Large intestine (tissue), 12 donors: Measurements from ENCODE around the gene PRKACA. TPM values are rescaled to one million over a fixed set of nuclear protein-coding genes. Genes with fewer than 3 reads are reported as not detected.

Experiments used
- DNase-seq, 2 donors: peaks; one replicate each; pipeline versions ENCODE4 v3.0.0 to v3.0.0-alpha.2; 2013
- H3K27ac ChIP-seq: one replicate; pipeline ENCODE4 v1.5.1; 2013; ENCODE audit warnings: low read length
- H3K27me3 ChIP-seq: 2 replicates; pipeline ENCODE4 v1.6.1; 2013; ENCODE audit warnings: low read length; ENCODE audit not compliant: control insufficient read depth, insufficient read depth
- H3K36me3 ChIP-seq: 2 replicates; pipeline ENCODE4 v1.6.1; 2013; ENCODE audit warnings: low read length; ENCODE audit not compliant: control insufficient read depth, insufficient read depth
- H3K4me1 ChIP-seq: one replicate; pipeline ENCODE4 v1.6.1; 2013; ENCODE audit warnings: low read length; ENCODE audit not compliant: control insufficient read depth, insufficient read depth
- H3K4me3 ChIP-seq: one replicate; pipeline ENCODE4 v1.5.1; 2013; ENCODE audit warnings: low read length
- H3K9me3 ChIP-seq: one replicate; pipeline ENCODE4 v1.6.1; 2013; ENCODE audit warnings: mild to moderate bottlenecking, low read depth, low read length, moderate library complexity; ENCODE audit not compliant: control insufficient read depth
- WGBS: methylation state at CpG from one replicate; pipeline ENCODE4 v1.1.5; 2013; ENCODE audit warnings: low lambda C conversion rate; ENCODE audit not compliant: insufficient coverage; 5-methylcytosine and 5-hydroxymethylcytosine counted together
- long read RNA-seq, 11 donors: transcript quantifications; one replicate each; lab custom pipeline, GENCODE V29; 2026
- polyA plus RNA-seq: library from polyadenylated mRNA; unstranded; fragments of 120-200 nt; gene quantifications from one replicate; pipeline ENCODE4 v1.2.1, GENCODE V29; 2013

Gene PRKACA
- 66.7 TPM for polyA plus RNA-seq
- long read RNA-seq, donor 1, transcript PRKACA-201 (10 exons, 2,677 nt), result major isoform, 9 of 10 reads
- long read RNA-seq, donor 1, partial matches to known transcripts, result 0 of 10 reads
- long read RNA-seq, donor 1, other reads (novel, unspliced or antisense), result 0 of 10 reads
- long read RNA-seq, donor 2, transcript PRKACA-201 (10 exons, 2,677 nt), result major isoform, 20 of 27 reads
- long read RNA-seq, donor 2, partial matches to known transcripts, result 5 of 27 reads
- long read RNA-seq, donor 2, other reads (novel, unspliced or antisense), result 0 of 27 reads
- long read RNA-seq, donor 3, result 0 reads
- long read RNA-seq, donor 4, partial matches to known transcripts, result 7 of 10 reads
- long read RNA-seq, donor 4, other reads (novel, unspliced or antisense), result 0 of 10 reads
- long read RNA-seq, donor 5, transcript PRKACA-201 (10 exons, 2,677 nt), result major isoform, 8 of 9 reads
- long read RNA-seq, donor 5, partial matches to known transcripts, result 0 of 9 reads
- long read RNA-seq, donor 5, other reads (novel, unspliced or antisense), result 0 of 9 reads
- long read RNA-seq, donor 6, transcript PRKACA-201 (10 exons, 2,677 nt), result major isoform, 16 of 22 reads
- long read RNA-seq, donor 6, partial matches to known transcripts, result 5 of 22 reads
- long read RNA-seq, donor 6, other reads (novel, unspliced or antisense), result 0 of 22 reads
- long read RNA-seq, donor 7, transcript PRKACA-201 (10 exons, 2,677 nt), result major isoform, 14 of 14 reads
- long read RNA-seq, donor 7, partial matches to known transcripts, result 0 of 14 reads
- long read RNA-seq, donor 7, other reads (novel, unspliced or antisense), result 0 of 14 reads
- long read RNA-seq, donor 8, transcript PRKACA-201 (10 exons, 2,677 nt), result major isoform, 13 of 16 reads
- long read RNA-seq, donor 8, partial matches to known transcripts, result 0 of 16 reads
- long read RNA-seq, donor 8, other reads (novel, unspliced or antisense), result 0 of 16 reads
- long read RNA-seq, donor 9, transcript PRKACA-201 (10 exons, 2,677 nt), result major isoform, 12 of 12 reads
- long read RNA-seq, donor 9, partial matches to known transcripts, result 0 of 12 reads
- long read RNA-seq, donor 9, other reads (novel, unspliced or antisense), result 0 of 12 reads
- long read RNA-seq, donor 10, transcript PRKACA-201 (10 exons, 2,677 nt), result major isoform, 18 of 19 reads
- long read RNA-seq, donor 10, partial matches to known transcripts, result 0 of 19 reads
- long read RNA-seq, donor 10, other reads (novel, unspliced or antisense), result 0 of 19 reads
- long read RNA-seq, donor 11, transcript PRKACA-201 (10 exons, 2,677 nt), result major isoform, 12 of 12 reads
- long read RNA-seq, donor 11, partial matches to known transcripts, result 0 of 12 reads
- long read RNA-seq, donor 11, other reads (novel, unspliced or antisense), result 0 of 12 reads

DNA sequence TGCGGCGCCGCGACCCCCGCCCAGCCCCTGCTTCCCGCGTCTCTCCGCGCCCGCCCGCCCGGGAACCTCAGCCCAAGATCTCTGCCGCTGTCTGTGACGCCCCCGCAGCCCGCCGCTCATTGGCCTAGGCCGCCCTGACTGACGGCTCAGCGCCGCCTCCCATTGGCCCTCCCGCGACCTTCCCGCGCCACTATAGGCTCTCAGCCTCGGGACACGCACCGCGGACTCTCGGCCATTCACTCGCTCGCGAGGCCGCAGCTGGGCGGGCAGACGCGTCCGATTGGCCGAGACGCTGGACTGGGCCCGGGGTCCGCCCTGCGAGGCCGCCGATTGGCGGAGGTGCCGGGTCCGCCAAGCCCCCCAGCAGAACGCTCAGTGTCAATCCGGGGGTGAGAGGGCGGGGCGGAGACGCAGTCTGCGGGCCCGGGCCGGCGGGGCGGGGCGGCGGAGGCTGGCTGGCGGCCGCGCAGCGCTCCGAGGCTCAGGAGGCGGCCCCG, at the start of gene PRKACA:
PRKACA (minus strand) TSS at position 95 of the 497 bp plus-strand sequence. CDS start 215 bp downstream, outside the sequence.
- H3K4me3 ChIP-seq, result peak within 1 kb of the TSS; percentile 90
- H3K36me3 ChIP-seq, result no peaks in the 10 kb centered on the region
- no CpG with 5 or more reads among the region's 67 CpGs for WGBS
- DNase-seq, result peak; percentile 99 to 100
- no peaks in the 10 kb centered on the region for H3K9me3 ChIP-seq
- peaks cover 25% of the 10 kb centered on the region for H3K4me1 ChIP-seq
- peak within 1 kb of the TSS; percentile 98 for H3K27ac ChIP-seq
- H3K27me3 ChIP-seq, result no peaks in the 10 kb centered on the region

DNA sequence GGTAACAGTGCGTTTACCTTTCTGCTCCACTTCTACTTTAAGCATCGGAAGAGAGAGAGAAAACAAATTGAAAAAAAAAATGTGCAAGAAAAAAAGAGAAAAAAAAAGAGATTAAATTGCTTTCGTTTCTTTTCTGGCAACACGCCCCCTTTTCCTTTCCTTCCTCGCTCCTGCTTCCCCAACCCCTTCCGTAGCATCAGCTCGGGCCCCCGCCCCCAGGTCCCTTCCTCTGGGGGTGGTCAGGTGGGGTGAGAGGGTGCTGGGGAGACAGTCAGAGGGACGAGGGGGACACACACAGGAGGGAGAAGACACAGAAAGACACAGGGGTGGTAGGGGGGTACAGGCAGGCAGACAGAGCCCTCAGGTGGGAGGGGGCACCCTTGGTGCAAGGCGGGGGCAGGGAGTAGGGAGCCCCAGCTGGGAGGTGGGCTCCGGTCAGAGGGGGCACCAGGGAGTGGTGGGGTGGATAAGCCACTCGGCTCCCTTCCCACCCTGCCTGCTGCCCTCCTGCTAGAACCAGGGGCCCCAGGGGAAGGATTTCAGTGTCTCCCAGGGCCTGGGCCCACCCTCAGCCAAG, 49.5 kb upstream of the PRKACA start:
- Histone ChIP-seq H3K4me3 (no peak overlapping the region), H3K9me3 (no peaks in the 10 kb centered on the region), H3K27ac (no peak overlapping the region), H3K27me3 (no peaks in the 10 kb centered on the region), H3K4me1 (peaks cover 4% of the 10 kb centered on the region), H3K36me3 (peaks cover 39% of the 10 kb centered on the region)
- DNase-seq, result no peak
- no CpG with 5 or more reads among the region's 12 CpGs for WGBS

- Histone ChIP-seq H3K27ac (peak overlapping the region; percentile 51), H3K4me3 (no peak overlapping the region), H3K36me3 (peaks cover 38% of the 10 kb centered on the region), H3K27me3 (no peaks in the 10 kb centered on the region), H3K4me1 (peaks cover 4% of the 10 kb centered on the region), H3K9me3 (no peaks in the 10 kb centered on the region)
- DNase-seq, result no peak
- 95% methylated on average over 4 of the region's 20 CpGs for WGBS
These were observed 48.6 kb upstream of the PRKACA start for GRCh38 chr19:14165990-14166830.

DNA sequence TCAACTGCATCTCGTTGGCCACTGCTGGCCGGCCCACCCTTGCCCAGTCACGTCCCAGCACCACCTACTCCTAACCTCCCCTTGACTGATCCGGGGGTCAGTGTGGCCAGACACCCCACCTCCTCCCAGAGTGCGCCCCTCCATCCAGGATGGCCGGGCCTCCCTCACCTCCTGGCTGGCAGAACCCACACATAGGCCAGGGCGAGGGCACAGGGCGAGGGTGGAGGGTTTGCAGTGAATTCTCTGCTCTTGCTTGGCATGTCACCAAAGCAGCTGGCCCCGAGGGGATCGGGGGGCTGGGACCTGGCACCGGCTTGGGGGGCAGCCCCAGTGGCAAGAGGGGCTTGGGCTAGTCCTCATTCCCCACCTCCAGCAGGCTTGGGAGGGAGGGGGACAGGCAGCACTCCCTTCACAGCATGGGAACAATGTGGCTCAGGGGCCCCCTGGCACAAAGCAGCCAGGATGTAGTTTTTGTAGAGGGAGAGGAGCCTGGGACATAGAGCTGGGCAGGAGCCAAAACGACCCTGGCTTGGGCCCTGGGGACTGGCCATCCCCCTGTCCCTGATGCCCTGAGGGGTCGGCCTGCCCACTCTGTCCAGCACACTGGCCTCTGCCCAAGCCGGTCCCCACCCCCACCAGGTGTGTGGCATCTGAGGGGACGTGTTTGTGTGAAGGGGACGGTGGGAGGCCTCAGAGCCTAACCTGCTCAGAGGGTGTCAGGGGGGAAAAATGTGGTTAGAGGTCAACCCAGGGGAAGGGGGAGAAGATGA, 47.3 kb upstream of the PRKACA start:
- H3K4me1 ChIP-seq, result peaks cover 4% of the 10 kb centered on the region
- no peak for DNase-seq
- no peaks in the 10 kb centered on the region for H3K27me3 ChIP-seq
- no CpG with 5 or more reads among the region's 16 CpGs for WGBS
- H3K4me3 ChIP-seq, result no peak overlapping the region
- no peak overlapping the region for H3K27ac ChIP-seq
- H3K36me3 ChIP-seq, result peaks cover 33% of the 10 kb centered on the region
- H3K9me3 ChIP-seq, result no peaks in the 10 kb centered on the region

GRCh38 chr19:14164082-14164481, 46.5 kb upstream of the PRKACA start:
- Histone ChIP-seq H3K4me3 (no peak overlapping the region), H3K9me3 (no peaks in the 10 kb centered on the region), H3K36me3 (peaks cover 34% of the 10 kb centered on the region), H3K4me1 (peaks cover 4% of the 10 kb centered on the region), H3K27me3 (no peaks in the 10 kb centered on the region), H3K27ac (no peak overlapping the region)
- no peak for DNase-seq
- WGBS, result no CpG with 5 or more reads among the region's 11 CpGs

- Histone ChIP-seq H3K27ac (no peak overlapping the region), H3K9me3 (no peaks in the 10 kb centered on the region), H3K4me1 (peaks cover 1% of the 10 kb centered on the region), H3K27me3 (no peaks in the 10 kb centered on the region), H3K4me3 (no peak overlapping the region), H3K36me3 (peaks cover 43% of the 10 kb centered on the region)
- no CpG with 5 or more reads among the region's 38 CpGs for WGBS
- no peak for DNase-seq
These were observed 45.3 kb upstream of the PRKACA start for GRCh38 chr19:14162871-14163297.

- Histone ChIP-seq H3K27ac (no peak overlapping the region), H3K4me3 (no peak overlapping the region), H3K9me3 (no peaks in the 10 kb centered on the region), H3K4me1 (no peaks in the 10 kb centered on the region), H3K36me3 (peaks cover 58% of the 10 kb centered on the region), H3K27me3 (no peaks in the 10 kb centered on the region)
- no CpG with 5 or more reads among the region's 19 CpGs for WGBS
- no peak for DNase-seq
These were observed 43.7 kb upstream of the PRKACA start for GRCh38 chr19:14161305-14161704.

- H3K27ac ChIP-seq, result no peak overlapping the region
- H3K36me3 ChIP-seq, result peaks cover 67% of the 10 kb centered on the region
- peaks cover 3% of the 10 kb centered on the region for H3K9me3 ChIP-seq
- no peaks in the 10 kb centered on the region for H3K27me3 ChIP-seq
- no peaks in the 10 kb centered on the region for H3K4me1 ChIP-seq
- H3K4me3 ChIP-seq, result no peak overlapping the region
- no CpG with 5 or more reads among the region's 25 CpGs for WGBS
- DNase-seq, result no peak
These were observed 42.6 kb upstream of the PRKACA start for GRCh38 chr19:14160017-14160703.
